Measurements from ENCODE around the gene PLCL2.

DNA sequence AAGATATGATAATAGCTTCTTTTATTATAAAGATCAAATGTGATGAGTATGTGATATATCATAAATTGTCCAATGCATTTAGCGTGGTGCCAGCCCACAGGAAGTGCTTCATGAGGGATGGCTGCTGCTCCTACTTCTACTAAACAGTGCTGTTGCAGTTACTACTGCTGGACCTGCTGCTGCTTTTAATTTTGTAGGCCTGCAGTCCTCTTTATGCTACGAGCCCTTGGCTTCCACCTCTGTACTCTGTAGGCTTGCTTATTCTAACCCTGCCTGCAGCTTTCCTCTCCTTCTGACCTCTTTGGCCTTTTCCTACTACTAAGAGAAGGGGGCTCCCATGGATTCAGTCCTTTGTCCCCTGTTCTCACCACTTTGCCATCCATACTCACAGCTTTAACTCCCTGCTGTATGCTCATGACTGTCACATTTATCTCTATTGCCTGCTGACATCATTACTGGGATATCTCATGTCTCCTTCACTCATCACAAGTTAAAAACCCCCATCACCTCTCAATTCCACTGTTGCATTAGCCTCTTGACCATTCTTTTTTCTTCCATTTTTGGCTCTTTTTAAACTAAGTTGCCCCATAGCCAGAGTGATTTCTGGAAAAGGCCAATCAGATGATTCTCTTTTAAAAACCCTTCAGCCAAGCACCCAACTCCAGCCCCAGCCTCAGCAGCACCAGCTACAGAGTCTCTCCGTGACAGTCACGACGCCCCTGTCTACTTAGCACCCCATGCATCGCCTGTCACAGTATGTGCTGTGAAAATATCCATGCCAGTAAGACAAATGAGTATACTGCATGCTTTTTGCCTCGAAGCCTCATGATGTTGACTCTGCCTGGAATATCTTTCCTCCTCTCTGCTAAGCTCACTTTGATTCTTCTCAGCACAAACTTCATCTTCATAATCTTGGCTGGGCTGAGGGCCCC lies 56.3 kb downstream of the PLCL2 start:
- TF ChIP-seq POLR2A (IDR thresholded peaks at IDR 0.05; ENCODE audit: low read depth, low read length) (no peak), POLR2AphosphoS5 (IDR thresholded peaks at IDR 0.05; ENCODE audit: low read depth, low read length) (no peak), TAF1 (IDR thresholded peaks at IDR 0.05; ENCODE audit: borderline replicate concordance, low read depth, low read length) (no peak)
